ENCODE measurements around the gene ARL15.
A peak's percentile ranks its signal among the peaks of the same experiment; 100 is the strongest.

The ARL15 gene

DNA sequence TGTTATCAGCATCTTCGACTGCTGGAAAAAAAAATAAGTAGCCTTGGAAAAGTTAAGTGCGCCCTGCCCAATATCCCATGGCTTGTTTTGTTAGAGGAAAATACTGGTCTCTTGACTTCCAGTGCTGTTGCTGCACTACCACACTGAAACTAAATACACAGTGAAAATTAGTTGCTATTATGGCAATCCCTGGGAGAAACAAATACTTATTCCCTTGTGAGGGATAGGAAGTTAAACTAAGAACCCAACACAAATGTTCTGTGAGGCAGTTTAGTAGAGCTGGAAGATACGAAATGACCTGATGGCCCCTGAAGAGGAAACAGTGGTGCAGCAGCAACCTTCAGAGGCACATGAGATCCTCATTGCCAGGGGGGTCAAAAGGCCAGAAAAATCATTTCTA, 164.0 kb downstream of the ARL15 start:
- DNase-seq, result no peak

DNA sequence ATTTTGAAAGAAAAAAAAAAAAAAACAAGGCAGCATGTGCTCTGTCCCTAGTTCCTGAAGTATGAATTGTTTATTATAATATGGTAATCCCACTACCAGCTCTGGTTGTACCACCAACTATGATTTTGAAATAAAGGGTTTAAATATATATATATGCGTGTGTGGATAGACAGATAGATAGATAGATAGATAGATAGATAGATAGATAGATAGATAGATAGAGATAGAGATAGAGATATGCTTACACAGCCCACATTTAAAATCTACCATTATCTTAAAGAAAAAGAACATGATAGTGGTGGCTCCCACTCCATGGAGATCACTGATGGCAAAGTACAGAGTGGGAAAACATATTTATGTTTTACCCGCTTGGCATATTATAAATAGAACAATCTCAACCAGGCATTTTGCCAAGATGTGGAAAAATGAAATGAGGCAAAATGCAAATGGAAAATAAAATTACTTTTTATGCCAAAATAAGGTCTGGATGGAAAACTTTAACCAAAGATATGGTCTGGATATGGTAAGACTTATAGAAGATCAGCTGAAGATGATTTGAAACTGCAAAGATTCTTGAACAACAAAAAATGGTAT, 170.0 kb downstream of the ARL15 start:
- no peak for DNase-seq

DNA sequence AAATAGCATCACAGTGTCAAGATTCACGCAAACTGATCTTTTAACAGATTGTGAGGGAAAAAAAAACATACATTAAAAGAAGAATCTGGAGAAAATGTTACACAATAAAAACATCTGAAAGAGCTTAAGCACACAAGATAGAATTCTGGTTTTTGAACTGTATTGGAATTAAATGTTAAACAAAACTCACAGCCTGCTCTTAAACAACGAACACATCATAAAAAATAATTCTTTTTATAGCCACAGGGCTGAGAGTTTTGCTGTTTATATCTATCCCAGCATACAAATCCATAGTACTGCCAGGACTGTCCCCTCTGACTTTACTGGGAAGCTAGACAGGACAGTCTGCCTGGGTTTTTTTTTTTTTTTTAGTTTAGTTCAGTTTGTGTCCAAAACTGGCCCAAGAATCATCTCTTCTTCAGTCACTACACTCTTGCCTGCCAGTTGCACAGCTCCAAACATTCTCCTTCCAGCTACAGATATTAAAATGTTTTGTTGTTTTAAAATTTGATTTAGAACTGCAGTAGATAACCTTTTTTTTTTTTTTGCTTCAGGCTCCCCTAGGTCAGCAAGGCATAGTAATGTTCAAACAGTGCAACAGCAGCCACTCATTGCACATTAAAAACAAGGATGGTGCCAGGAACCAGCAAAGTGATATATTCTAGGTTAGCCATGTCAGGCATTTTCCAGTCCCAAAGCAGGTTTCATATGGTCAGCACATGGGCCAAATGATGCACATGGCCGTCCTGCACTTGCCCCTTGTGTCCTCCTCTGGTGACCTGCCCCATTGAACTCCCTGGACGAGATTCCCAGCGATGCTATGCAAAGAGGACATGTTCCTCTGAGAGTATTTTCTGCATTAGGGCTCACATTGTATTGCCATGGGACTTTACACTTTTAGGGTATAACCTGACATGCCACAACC, 173.6 kb downstream of the ARL15 start:
- no peak for DNase-seq

DNA sequence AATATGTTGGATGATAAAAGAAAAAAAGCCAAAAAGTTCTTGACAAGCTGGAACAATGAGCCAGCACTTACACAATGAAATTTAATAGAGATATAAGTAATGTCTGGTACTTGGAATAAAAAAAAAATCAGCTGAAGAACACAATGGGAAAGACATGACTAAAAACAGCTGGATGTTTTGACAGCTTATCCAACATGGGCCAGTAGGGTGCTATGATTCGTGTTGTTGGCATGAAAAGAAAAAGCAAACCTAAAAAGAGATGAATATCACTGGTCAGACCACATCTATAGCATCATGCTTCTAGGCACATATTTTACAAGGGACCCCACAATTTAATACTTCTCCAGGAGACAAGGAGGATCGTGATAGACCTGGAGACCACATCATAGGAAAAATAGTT, 175.3 kb downstream of the ARL15 start:
- no peak for DNase-seq

DNA sequence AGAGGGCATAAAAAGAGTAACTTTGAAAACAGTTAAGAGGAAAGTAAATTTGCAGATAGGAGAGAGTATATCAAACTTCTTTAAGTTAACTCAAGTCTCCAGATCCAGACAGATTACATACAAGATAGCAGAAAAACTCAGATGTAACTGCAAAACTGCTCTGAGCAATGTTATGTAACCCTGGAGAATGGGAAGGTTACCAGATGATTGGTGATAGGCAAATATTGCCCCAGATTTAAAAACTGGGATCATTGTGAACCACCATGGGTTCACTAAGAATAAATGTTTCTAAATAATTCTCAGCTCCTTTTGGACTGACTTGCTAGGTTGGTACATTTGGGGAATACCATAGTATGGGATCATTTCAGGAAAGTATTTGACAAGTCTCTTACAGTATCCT, 176.5 kb downstream of the ARL15 start:
- no peak for DNase-seq

DNA sequence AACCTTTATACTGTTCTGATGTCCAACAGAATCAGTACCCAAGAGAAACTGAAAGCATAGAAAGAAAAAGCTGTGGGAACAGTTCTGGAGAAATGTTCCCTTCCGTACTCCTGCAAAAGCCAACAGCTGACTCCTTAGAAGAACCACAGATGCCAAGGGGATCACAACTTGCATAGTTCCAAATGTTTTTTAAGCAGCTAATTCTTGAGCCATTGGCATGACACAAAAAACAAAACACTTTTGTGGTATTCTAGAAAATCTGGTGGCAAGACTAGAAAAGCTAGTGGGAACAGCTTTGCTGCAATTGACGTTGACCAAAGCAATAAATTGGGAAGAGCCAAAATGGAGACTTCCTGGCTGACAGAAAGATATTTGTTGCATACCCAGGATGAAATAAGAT, 189.9 kb downstream of the ARL15 start:
- DNase-seq, result no peak

DNA sequence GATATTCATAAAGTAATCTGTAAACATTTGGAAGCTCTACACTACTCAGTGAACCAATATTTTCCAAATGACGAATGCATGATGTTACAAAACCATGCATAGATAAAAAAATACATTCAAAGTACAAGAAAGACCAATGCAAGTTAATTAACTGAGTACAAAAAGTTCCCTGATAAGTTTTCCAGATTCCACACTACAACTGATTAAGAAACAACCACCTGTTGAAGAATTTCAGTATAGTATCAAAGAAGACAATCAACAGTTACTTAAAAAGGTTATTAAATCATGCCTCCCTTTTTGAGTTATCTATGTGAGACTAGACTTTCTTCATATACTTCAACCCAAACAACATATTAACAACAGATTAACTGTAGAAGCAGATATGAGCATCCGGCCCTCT, 192.4 kb downstream of the ARL15 start:
- DNase-seq, result no peak

DNA sequence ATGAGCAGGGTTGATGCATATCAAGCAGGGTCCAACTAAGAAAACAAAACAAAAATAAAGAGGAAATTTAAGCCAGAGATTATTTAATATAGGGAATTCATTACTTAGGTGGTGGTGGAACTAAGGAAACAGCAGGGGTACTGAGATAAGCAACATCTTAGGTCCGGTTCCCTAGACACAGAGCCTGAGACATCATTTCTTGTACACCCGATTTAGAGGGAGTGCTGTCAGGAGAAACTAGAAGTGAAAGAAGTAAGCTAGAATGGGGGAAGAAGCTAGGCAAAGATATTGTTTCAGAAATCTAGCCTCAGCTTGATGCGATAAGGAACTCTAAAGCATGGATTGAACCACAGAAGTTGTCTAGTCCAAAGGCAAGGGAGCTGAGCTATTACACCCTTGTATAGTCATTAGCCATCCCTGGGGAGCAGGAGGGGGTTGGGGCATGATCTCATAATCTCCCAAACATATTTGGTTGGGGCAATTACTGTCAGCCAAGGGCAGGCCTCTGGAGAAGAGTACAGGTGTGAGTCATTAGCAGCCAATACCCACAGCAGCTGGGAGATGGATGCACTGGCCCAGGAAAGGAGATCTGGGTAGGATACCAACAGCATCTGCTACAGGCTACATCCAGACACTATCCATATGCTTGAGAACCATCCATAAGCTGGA, 194.5 kb downstream of the ARL15 start:
- DNase-seq, result no peak

DNA sequence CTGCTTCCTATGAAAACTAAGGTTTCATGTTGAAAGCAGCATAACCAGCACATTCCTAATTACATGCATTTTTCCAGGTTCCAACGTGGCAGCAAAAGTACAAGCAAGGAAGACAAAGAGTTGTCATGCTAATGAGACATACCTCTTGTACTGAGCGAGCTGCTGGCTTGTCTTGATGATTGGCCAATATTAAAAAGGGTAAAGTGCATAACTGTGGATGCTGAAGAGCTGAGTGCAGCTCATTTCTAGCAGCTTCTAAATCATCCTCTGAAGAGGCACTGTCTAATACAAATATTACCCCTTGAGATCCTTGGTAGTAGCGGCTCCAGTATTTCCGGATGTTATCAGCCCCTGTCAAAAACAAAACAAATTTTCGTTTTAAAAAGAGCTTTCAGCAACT, 197.3 kb downstream of the ARL15 start:
- DNase-seq, result no peak

DNA sequence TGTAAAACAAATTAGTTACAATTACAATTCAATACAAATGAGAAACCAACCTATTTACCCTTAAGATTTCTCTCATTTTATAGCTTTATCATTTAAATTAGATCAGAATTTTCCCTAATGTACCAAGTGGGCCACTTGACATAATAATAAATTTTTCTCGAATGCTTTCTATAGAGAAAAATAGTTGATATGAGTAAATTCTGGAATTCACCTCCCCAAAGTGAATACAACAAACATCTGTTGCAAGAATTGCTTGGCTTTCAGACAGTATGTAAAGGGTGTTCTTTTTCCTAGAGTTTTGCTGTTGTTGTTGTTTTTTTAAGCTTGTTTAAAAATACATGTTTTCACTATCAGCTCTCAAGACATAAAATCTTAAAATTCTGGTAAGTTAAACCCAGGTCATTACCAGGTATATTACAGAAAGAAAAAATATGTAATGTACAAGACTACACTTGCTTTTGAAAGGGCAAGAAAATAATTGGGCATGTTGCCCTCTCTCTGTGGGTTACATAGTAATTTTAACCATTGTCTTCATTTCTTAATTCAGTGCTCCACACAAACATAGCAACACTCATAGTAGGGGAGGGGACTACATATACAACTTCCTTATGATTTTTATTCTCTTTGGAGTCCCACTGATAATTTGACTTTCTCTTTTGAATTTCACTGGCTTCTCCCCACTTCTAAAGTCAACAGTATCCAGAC, 200.6 kb downstream of the ARL15 start:
- no peak for DNase-seq

DNA sequence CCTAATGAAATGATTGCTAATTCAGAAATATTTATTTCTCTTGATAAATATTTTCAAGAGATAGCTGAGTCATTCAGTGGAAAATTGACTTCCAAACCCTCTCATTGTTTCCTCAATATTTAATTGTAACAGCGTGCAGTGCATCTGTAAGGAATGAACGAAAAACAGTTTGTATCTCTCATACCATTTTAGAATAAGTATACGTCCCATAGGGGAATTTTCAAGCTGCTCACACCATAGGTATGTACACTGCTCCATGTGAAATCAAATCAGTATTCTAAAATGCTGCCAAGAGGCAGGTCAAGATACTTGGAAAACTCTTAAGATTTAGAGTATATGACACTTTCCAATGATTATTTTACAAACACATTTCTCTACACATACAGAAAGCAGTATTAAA, 202.2 kb downstream of the ARL15 start:
- DNase-seq, result no peak

DNA sequence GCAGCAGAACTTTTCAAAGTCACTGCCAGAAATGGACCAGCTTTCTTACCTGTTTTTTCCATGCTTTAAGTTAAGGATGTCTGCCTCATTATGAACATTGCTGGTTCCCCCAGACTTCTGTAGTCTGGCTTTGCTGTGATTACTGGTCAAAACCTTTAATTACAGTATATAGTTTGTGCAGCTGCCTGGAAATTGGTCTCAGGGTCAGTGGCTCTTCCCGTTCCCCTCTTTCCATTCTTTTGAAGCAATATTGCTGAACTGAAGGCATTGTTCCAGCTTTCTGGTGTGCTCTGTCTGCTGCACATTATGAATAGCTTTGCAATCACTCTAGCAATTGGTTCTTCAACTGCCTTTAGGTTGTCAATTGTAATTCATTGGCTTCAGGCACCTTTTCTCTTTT, 206.5 kb downstream of the ARL15 start:
- DNase-seq, result peak; percentile 56

DNA sequence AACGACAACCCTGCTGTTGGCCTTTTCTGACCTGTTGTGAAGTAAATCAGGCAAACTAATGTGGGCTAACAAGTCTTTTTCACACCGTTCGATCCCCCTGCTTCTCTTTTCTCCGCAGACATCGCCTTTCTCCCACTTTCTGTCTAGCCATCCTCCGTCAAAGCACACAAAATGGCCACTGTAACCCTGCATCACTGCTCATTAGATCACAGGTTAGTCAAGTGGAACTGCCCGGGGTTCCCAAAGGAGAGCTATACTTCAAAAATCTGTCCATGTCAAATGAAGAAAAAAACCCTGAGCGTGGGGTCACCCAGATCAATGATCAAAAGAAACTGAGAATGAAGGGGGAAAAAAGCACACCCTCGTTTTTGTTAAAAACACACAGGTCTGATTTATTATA, 212.1 kb downstream of the ARL15 start:
- DNase-seq, result peak; percentile 72

DNA sequence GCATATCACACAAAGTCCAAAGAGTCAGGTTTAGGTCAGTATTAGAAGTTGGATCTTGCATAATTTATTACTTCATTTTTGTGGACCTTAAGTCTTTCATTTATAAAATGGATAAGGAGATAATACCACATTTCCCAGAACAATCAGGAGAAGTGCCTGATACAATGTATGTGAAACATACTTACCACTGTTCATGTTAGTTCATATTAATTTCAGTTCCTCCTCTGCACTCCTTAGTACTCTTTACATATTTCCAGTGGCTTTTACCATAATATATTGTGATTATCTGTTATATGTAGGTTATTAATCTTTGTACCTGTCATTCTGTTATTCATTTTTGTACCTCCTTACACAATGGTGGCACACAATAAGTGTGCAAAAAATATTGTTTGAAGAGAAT, 214.4 kb downstream of the ARL15 start:
- DNase-seq, result no peak

DNA sequence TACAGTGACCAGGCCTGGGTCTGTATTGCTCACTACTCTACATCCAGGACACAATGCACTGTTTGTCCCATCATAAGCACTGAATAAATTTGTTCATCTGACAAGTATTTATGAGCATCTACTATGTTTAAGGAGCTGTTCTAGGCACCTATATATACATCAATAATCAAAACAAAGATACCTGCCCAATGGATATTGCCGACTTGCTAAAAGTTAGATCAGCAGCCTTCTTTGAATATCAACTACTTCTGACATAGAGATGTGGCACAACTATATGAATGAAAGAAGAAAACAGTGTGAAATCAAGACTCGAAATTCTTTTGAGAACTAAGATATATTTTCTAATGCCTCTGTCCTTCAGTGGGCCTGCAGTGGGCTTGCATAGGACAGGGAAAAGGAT, 215.7 kb downstream of the ARL15 start:
- no peak for DNase-seq

DNA sequence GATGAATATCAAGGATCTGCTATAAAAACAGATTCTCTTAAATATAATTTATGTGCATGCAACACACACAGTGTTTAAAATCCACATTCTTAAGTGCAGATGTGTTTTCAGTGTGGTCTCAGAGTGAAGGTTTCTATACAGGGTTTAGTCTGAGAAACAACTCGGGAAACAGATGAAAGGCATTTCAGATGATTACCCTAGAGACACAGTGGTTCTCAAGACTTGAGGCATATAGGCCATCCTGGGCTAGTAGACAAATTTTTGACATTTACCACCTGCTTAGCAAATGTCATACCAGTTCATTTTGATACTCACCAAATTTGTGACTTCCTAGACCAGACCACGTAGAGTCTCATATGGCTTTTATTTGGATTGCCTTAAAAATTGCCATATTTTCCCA, 216.5 kb downstream of the ARL15 start:
- DNase-seq, result no peak

DNA sequence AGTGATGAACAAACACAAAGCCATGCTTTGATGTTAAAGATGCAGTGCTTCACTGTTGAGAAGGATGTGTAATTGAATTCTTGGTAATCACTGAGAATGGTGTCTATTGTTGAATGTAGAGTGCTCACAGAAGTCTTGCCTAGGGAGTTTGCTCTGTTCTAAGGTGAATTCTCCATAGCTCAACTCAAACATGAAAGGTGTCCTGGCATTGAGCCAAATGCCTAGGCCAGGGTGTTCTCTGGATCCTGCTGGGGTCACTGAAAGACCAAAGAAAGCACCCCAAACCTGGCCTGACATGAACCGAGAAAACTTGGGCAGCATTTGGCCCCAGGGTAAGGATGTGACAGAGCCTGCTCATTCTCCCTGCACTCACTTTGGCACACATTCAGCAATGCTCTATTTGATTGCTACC, 217.3 kb downstream of the ARL15 start:
- DNase-seq, result no peak

DNA sequence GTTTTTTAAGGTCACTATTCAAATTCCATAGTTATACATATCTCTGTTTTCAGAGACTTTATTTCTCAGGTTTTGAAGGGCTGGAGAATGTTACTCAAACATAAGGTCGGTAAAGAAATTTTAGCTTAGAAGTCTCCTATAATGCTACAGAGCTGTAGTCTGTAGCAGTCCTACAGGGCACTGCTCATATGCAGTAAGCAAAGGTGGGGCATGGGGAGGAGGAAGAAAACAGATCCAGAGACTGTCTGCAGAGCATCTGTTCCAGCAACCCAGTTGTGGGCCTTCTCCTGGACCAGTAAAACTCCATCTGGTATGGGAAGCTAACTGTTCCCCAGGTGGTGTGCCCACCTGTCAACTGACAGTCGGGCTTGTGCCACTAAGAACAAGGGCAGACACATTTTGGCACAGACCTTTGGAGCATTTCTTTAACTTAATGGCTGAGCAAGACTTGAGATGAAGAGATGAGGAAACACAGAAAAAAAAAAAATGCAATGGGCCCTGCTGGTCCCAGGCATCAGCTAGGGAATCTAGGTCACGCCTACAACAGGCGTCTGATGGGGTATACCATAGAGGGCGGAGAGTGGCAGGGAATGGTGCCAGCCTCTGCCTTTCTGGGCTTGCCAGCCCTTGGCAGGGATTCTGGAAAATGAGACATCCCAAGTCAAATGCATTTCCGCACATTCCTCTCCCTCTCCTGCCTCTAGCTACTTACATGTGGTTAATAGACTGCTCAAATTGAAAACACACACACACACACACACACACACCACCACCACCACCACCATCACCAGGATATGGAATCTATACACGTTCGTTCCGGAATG, 218.9 kb downstream of the ARL15 start:
- no peak for DNase-seq

DNA sequence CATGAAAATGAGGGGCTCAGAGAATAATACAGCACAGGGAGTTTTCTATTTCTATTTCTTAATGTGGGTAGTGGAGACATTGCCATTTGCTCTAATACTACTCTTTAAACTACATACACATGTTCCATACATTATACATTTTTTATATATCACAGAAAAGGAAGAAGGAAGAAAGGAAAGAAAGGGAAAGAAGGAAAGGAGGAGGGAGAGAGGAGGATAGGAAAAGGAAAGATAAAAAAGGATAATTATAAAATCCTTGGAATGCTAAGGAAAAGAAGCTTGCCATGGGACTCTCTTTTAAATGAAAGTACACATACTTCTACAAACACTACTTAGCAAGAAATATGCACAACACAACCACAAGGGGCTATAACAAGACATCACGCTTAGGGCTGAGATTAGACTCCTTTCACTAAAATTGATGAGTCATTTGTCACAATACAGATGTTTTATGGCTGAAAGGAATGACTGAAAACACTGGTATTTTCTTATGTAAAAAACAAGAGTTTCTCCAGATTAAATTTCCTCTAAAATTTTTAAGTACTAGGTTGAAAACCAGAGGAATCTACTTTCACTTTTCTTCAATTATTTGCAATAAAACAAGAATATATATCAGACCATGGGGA, 219.8 kb downstream of the ARL15 start:
- DNase-seq, result no peak

DNA sequence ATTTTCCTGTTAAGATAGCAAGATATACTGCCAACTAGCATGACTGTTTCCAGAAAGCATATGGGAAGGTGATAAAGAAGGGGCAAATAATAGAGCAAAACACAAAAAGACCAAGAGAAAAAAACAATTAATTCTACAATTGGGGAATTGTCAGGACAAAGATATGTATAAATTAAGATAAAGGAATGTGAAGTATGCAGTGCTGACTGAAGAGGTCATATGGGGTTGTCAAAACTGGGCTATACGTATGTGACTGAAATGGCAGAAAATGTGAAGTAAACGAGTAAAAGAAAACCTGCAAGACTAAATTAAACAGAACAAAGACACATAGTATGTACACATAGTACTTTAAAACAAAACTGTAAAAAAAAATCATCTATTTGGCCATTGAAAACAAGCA, 222.3 kb downstream of the ARL15 start:
- DNase-seq, result no peak

DNA sequence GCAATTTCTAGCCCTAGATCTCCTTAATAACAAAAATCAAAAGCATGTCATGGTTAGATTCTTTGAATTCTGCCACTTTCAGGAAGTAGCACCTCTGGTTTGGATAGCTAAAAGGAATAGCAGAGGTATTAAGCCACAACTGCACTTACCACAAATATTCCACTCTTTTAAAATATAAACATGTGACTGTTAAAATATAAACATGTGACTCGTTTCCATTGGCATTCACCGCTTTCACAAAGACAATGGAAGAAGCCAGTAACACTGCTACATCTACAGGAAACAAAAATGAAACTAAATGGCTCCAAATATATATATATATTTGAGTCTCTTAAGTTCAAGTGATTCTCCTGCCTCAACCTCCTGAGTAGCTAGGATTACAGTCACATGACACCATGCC, 222.9 kb downstream of the ARL15 start:
- no peak for DNase-seq

DNA sequence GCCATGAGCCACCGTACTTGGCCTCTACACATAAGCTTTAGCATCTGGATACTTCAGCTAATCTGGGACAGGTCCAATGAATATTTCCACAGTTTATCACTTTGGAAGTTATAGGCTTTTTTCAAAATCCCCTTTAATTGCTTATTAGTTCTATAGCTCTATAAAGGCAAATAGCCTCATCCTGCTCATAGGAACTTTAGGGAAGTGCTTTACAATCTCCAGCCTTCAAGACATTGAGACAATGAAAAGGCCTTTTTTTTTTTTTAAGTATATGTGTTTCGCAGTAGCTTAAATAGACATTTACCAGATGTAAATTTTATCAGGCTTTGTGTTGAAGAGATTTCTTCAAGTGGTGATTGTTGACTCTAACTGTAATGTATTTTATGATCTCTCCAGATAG, 224.2 kb downstream of the ARL15 start:
- DNase-seq, result no peak
